Gastroesophageal sphincter (tissue), 3 donors: Measurements from ENCODE around the gene ANXA2.

Experiments used
- CTCF ChIP-seq, 4 experiments: fragments of 200-600 bp in 2 of 4; fragments of 450-650 bp in 2 of 4; sonication (generic) in 1 of 4; IDR thresholded peaks; one replicate each; pipeline ENCODE4 v1.5.1; 2017 to 2019; ENCODE audit warnings: antibody characterized with exemption in 4 of 4, mild to moderate bottlenecking in 2 of 4, moderate library complexity in 2 of 4
- EP300 ChIP-seq: sonication (generic); formaldehyde crosslinking; IDR thresholded peaks from one replicate; pipeline ENCODE4 v1.6.1; 2017; ENCODE audit warnings: antibody characterized with exemption, mild to moderate bottlenecking
- POLR2A ChIP-seq, 2 donors: fragments of 450-650 bp; IDR thresholded peaks; one replicate each; pipeline ENCODE4 v1.6.1; 2017; ENCODE audit warnings: antibody characterized with exemption in 2 of 2, mild to moderate bottlenecking in 2 of 2, moderate library complexity in 1 of 2
- POLR2AphosphoS5 ChIP-seq: sonication (generic); formaldehyde crosslinking; IDR thresholded peaks from one replicate; pipeline ENCODE4 v1.6.1; 2017; ENCODE audit warnings: antibody characterized with exemption

DNA sequence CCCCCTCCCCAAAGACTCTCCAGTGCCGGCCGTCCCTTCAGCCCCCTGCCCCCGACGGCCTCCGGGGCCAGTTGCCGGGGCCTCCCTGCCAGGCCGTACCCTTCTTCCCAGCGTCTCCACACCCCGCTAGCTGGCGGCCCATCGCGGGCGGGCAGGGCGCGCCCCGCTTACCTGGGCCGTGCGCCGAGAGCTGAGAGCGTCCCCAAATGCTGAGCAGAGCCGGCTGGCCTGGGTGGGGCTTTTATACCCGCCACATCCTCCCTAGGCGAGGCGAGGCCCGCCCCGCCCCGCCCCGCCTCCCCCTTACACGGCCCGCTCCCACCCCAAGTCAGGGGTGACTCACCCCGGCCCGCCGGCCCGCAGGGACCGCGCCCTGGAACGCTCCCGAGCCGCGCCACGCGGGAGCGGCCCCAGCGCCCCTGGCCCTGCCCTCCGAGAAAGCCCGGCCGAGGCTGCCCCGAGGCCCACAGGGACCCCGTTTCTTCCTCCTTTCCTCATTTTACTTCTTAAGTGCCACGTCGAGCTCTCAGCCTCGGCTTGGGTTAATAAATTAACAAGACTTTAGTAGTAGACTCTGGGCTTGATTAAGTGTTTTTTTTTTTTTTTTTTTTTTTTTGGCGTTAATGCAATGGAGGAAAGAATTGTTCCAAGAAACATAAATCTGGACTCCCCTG is at the start of gene ANXA2:
- TF ChIP-seq CTCF (IDR thresholded peaks at IDR 0.05) (no peak), POLR2A (IDR thresholded peaks at IDR 0.05) (peak; percentile 90 to 92), EP300 (no peak), POLR2AphosphoS5 (peak; percentile 97)
